NCI-H2196 treated with DMSO at 0.1 percent for 48 hours (cell line): ENCODE measurements around the gene PLEKHM2.

ENCODE experiments used
- DNase-seq: peaks from one replicate; lab custom pipeline; 2025; ENCODE audit not compliant: unreplicated experiment; lab: John Stamatoyannopoulos, UW

PLEKHM2 gene

GRCh38 chr1:15702722-15703550 lies 18.8 kb downstream of the PLEKHM2 start:
- DNase-seq, result no peak

GRCh38 chr1:15703562-15703961 lies 19.4 kb downstream of the PLEKHM2 start:
- no peak for DNase-seq

- no peak for DNase-seq
These were observed 20.5 kb downstream of the PLEKHM2 start for GRCh38 chr1:15704526-15705183.

- DNase-seq, result no peak
These were observed 21.1 kb downstream of the PLEKHM2 start for GRCh38 chr1:15705184-15705566.

- DNase-seq, result no peak
These were observed 22.6 kb downstream of the PLEKHM2 start for GRCh38 chr1:15706751-15707150.

GRCh38 chr1:15707239-15707925 lies 23.3 kb downstream of the PLEKHM2 start:
- no peak for DNase-seq

GRCh38 chr1:15708486-15709137 lies 24.5 kb downstream of the PLEKHM2 start:
- DNase-seq, result no peak

- DNase-seq, result no peak
These were observed 25.1 kb downstream of the PLEKHM2 start for GRCh38 chr1:15709226-15709625.

- no peak for DNase-seq
These were observed 28.0 kb downstream of the PLEKHM2 start for GRCh38 chr1:15712168-15712567.

GRCh38 chr1:15714406-15715136 lies 30.5 kb downstream of the PLEKHM2 start:
- no peak for DNase-seq

- peak; percentile 16 for DNase-seq
These were observed 33.5 kb downstream of the PLEKHM2 start for GRCh38 chr1:15717418-15718125.

- DNase-seq, result no peak
These were observed 34.1 kb downstream of the PLEKHM2 start for GRCh38 chr1:15718199-15718601.

- no peak for DNase-seq
These were observed 35.4 kb downstream of the PLEKHM2 start for GRCh38 chr1:15719381-15720120.

GRCh38 chr1:15720861-15721260 lies 36.7 kb downstream of the PLEKHM2 start:
- DNase-seq, result no peak

GRCh38 chr1:15722411-15722810 lies 38.3 kb downstream of the PLEKHM2 start:
- no peak for DNase-seq

GRCh38 chr1:15722836-15723532 lies 38.9 kb downstream of the PLEKHM2 start:
- DNase-seq, result no peak

- DNase-seq, result no peak
These were observed 39.6 kb downstream of the PLEKHM2 start for GRCh38 chr1:15723631-15724246.
